Stimulated activated CD8-positive, alpha-beta memory T cell treated with anti-CD3 and anti-CD28 coated beads, Interleukin-7, amount 100 ng/mL, for 4 hours (primary cell): ENCODE measurements around the gene ZNF615.
"Not testable (repeated sequence)": the region's sequence is repeated elsewhere in the genome, so short reads cannot be mapped to it uniquely, and the experiment has no call there.

ENCODE experiments used
- DNase-seq, 2 donors: peaks; one replicate each; pipeline ENCODE4 v3.0.0-alpha.2; 2020; ENCODE audit warnings: low read depth in 2 of 2

The ZNF615 gene

GRCh38 chr19:51980116-51980736, 27.8 kb downstream of the ZNF615 start:
- no peak for DNase-seq

DNA sequence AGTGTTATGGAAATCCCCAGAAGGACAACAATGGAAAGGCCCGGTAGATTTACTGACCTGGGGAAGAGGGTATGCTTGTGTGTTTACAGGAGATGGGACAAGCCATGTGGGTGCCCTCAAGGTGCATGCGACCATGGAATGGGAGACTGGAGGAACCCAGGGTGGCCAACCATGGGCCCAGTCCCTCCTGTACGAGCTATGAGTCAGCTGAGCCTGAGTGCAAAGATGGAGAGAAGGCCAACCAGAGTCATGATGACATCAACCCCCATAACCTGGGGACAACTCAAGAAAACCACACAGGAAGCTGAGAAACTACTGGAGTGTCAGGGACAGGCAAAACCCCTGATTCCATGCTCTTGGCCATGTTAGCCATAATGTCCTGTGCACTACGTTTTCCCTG, 29.1 kb downstream of the ZNF615 start:
- DNase-seq: no peak

- no peak for DNase-seq
These were observed 30.7 kb downstream of the ZNF615 start for GRCh38 chr19:51977346-51977745.

GRCh38 chr19:51976852-51977251, 31.2 kb downstream of the ZNF615 start:
- no peak for DNase-seq

GRCh38 chr19:51975787-51976186, 32.2 kb downstream of the ZNF615 start:
- not testable (repeated sequence) for DNase-seq

- no peak for DNase-seq
These were observed 36.4 kb downstream of the ZNF615 start for GRCh38 chr19:51971624-51972023.

DNA sequence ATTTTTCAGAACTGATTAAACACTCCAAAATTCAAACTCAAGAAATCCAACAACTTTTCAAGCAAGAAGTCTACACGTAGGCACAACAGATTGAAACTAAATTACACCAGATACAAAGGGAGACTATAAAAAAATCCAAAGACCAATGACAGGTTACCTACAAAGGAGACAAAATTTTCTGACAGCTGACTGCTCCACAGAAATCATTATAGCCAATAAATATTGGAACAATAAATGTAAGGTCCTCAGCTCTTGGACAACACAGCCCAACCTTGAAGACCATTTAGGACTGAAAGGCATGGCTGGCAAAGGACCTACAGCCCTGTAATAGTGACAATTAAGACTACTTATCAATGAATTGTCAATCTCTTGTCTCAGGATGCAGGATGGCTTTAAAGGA, 37.3 kb downstream of the ZNF615 start:
- no peak for DNase-seq

- no peak for DNase-seq
These were observed 42.4 kb downstream of the ZNF615 start for GRCh38 chr19:51965583-51965982.

- DNase-seq: not testable (repeated sequence)
These were observed 47.3 kb downstream of the ZNF615 start for GRCh38 chr19:51960621-51961233.

GRCh38 chr19:51959791-51960190, 48.2 kb downstream of the ZNF615 start:
- no peak for DNase-seq

DNA sequence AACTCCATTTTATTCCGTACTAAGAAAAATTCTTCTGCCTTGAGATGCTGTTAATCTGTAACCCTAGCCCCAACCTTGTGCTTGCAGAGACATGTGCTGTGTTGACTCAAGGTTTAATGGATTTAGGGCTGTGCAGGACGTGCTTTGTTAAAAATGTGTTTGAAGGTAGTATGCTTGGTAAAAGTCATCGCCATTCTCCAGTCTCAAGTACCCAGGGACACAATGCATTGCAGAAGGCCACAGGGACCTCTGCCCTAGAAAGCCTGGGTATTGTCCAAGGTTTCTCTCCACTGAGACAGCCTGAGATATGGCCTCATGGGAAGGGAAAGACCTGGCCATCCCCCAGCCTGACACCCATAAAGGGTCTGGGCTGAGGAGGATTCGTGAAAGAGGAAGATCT, 50.2 kb downstream of the ZNF615 start:
- not testable (repeated sequence) for DNase-seq

- DNase-seq: no peak
These were observed 59.0 kb downstream of the ZNF615 start for GRCh38 chr19:51948975-51949374.

DNA sequence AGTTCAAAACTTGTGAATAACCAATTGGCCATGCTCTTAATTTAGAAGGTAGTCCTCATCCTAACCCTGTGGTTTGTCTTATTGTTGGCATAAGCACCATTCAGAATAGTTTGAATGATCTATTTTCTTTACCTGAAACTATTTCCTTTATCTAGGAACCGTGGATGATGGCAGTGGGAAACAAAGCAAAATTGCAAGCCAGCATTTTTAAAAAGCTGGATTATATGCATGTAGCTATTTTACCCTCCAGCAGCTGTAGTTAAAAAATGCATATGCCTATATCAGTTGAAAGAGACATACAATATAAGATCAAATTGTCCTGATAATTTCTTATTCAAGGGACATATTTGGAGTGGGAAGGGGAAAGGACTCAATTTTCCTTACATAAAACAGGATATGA, 61.4 kb downstream of the ZNF615 start:
- no peak for DNase-seq

DNA sequence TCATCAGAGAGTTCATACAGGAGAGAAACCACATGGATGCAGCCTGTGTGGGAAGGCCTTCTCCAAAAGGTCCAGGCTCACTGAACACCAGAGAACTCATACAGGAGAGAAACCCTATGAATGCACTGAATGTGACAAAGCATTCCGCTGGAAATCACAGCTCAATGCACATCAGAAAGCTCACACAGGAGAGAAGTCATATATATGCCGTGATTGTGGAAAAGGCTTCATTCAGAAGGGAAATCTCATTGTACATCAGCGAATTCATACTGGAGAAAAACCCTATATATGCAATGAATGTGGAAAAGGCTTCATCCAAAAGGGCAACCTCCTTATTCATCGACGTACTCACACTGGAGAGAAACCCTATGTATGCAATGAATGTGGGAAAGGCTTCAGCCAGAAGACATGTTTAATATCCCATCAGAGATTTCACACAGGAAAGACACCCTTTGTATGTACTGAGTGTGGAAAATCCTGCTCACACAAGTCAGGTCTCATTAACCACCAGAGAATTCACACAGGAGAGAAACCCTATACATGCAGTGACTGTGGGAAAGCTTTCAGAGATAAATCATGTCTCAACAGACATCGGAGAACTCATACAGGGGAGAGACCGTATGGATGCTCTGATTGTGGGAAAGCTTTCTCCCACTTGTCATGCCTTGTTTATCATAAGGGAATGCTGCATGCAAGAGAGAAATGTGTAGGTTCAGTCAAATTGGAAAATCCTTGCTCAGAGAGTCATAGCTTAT, 63.0 kb downstream of the ZNF615 start:
- DNase-seq: no peak
